Epithelial cell of proximal tubule (primary cell): ENCODE measurements around the gene HAO1. TPM values are rescaled to one million over a fixed set of nuclear protein-coding genes. Genes with fewer than 3 reads are reported as not detected.

Experiments used
- DNase-seq: peaks from one replicate; pipeline ENCODE4 v3.0.0-alpha.2; 2011; ENCODE audit warnings: low read depth
- H3K4me3 ChIP-seq: 2 replicates; pipeline ENCODE4 v1.5.1; 2011; ENCODE audit warnings: low read depth, mild to moderate bottlenecking, low read length
- CTCF ChIP-seq: conservative IDR thresholded peaks from 2 replicates; pipeline ENCODE4 v1.5.1; 2012; ENCODE audit warnings: low read depth, mild to moderate bottlenecking, low read length
- total RNA-seq: library from RNA; depleted of rRNA; stranded (reverse); fragments of >200 nt; gene quantifications from 2 replicates; pipeline ENCODE4 v1.2.3, GENCODE V29; 2015

HAO1 gene
- total RNA-seq, 1 donor from 2014 or later: not detected

- H3K4me3 ChIP-seq: no peak overlapping the region
- no peak for TF ChIP-seq CTCF
- DNase-seq: no peak
Measured at GRCh38 chr20:7908905-7909304, 31.4 kb downstream of the HAO1 start.

GRCh38 chr20:7903429-7903828, 36.8 kb downstream of the HAO1 start:
- TF ChIP-seq CTCF: no peak
- no peak overlapping the region for H3K4me3 ChIP-seq
- DNase-seq: no peak

GRCh38 chr20:7902879-7903278, 37.4 kb downstream of the HAO1 start:
- no peak for TF ChIP-seq CTCF
- no peak for DNase-seq
- H3K4me3 ChIP-seq: no peak overlapping the region

GRCh38 chr20:7897781-7898364, 42.4 kb downstream of the HAO1 start:
- TF ChIP-seq CTCF: no peak
- DNase-seq: no peak
- no peak overlapping the region for H3K4me3 ChIP-seq

- no peak overlapping the region for H3K4me3 ChIP-seq
- DNase-seq: no peak
Measured at GRCh38 chr20:7893014-7893730, 47.1 kb downstream of the HAO1 start.

GRCh38 chr20:7891705-7892104, 48.6 kb downstream of the HAO1 start:
- TF ChIP-seq CTCF: no peak
- no peak overlapping the region for H3K4me3 ChIP-seq
- DNase-seq: no peak

More at GRCh38 chr20:7893014-7893730, 47.1 kb downstream of the HAO1 start:
- no peak for TF ChIP-seq CTCF

GRCh38 chr20:7889736-7890135, 50.5 kb downstream of the HAO1 start:
- no peak for DNase-seq
- H3K4me3 ChIP-seq: no peak overlapping the region
- TF ChIP-seq CTCF: no peak
